ENCODE results near the gene KRT15.

- TF ChIP-seq SP1 (IDR thresholded peaks at IDR 0.05; ENCODE audit: low read depth, low read length), result no peak
- TF ChIP-seq CTCF (IDR thresholded peaks at IDR 0.05; ENCODE audit: control extremely low read depth in 1 of 3, insufficient read depth in 1 of 3, low read depth in 1 of 3, low read length in 3 of 3), result no peak
- TF ChIP-seq SUZ12 (IDR thresholded peaks at IDR 0.05; ENCODE audit: low read length), result no peak
- no peak for TF ChIP-seq MAX (IDR thresholded peaks at IDR 0.05)
- TF ChIP-seq SIN3A (conservative IDR thresholded peaks at IDR 0.05 in 1 of 2, IDR thresholded peaks at IDR 0.05 in 1 of 2; ENCODE audit: low read depth in 1 of 2, low read length in 2 of 2), result peak in 1 of 2 experiments; percentile 51; a peak in 1 of 4 replicates
- TF ChIP-seq BRCA1 (IDR thresholded peaks at IDR 0.05; ENCODE audit: low read depth, low read length), result no peak
- no peak for TF ChIP-seq ATF3 (IDR thresholded peaks at IDR 0.05; ENCODE audit: insufficient read depth, low read depth, low read length)
- no peak for TF ChIP-seq CREB1 (IDR thresholded peaks at IDR 0.05)
- TF ChIP-seq POU5F1 (IDR thresholded peaks at IDR 0.05; ENCODE audit: low read depth, low read length), result no peak
- TF ChIP-seq CEBPB (IDR thresholded peaks at IDR 0.05; ENCODE audit: low read depth, low read length), result no peak
- no peak for TF ChIP-seq E2F6 (IDR thresholded peaks at IDR 0.05)
- TF ChIP-seq KDM1A (IDR thresholded peaks at IDR 0.05; ENCODE audit: borderline replicate concordance, low read length), result peak; percentile 83; the same call in 1 of the 2 replicates
- no peak for TF ChIP-seq ZNF274 (IDR thresholded peaks at IDR 0.05; ENCODE audit: borderline replicate concordance, extremely low read depth, low read length)
Measured at GRCh38 chr17:41521574-41522261, 3.0 kb upstream of the KRT15 start.
